Measurements from ENCODE around the gene SF3B2.
"Not testable (repeated sequence)": the region's sequence is repeated elsewhere in the genome, so short reads cannot be mapped to it uniquely, and the experiment has no call there.

The SF3B2 gene

DNA sequence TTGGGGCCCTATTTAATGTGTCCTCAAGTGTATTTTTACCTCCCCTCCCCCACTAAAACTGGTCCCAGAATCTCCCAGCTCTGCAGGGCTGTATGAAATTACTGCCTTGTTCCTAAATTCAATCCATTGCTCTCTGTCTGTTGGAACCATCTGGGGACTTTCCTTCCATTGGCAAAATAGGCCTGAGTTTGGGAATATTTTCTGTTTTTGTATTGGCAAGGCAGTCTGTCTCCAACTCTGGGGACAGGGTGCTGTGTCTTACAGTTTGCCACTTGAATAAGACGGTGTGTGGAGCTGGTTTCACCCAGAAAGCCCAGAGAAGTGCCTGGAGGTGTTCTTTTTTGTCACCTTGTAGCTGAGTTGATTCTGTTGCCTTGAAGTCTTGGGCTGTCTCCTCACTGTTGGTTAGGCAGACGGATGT lies 19.2 kb downstream of the SF3B2 start:
- no peak for DNase-seq (ENCODE audit: low read depth in 2 of 3, low spot score in 1 of 3)

DNA sequence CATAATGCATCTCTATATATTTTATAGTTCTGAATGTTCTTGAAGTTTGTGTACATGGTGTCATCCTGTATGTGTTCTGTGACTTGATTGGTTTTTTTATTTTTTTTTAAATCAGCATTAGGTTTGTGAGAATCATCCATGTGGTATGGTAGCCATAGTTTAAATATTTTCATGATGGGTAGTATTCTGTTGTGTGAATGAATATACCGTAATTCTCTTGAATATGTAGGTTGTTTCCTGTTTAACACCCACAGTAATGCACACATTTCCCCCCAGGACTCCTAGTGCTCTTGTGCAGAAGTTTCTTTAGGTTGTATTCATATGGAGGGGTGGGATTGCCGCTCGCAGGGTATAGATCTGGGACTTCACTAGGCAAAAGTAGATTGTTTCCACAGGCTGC lies 19.9 kb downstream of the SF3B2 start:
- no peak for DNase-seq (ENCODE audit: low read depth in 2 of 3, low spot score in 1 of 3)

DNA sequence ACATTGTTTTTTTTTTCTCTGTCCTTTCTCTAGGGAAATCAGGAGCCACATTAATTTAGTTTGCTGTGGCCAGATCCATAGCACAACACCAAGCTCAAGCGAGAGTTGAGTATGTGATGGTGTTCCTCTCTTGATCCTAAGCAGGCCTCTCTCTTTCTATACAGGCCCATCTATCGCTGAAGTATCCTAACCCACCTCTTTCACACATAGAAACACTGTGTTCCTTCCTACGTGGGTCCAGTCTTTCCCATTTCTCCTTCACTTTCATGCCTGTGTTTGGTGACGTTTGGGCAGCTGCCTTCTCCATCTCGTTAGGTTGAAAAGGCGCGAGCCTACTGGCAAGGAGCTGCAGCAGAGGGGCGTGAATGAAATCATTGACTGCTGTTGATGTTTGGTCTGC lies 20.4 kb downstream of the SF3B2 start:
- no peak for DNase-seq (ENCODE audit: low read depth in 2 of 3, low spot score in 1 of 3)

DNA sequence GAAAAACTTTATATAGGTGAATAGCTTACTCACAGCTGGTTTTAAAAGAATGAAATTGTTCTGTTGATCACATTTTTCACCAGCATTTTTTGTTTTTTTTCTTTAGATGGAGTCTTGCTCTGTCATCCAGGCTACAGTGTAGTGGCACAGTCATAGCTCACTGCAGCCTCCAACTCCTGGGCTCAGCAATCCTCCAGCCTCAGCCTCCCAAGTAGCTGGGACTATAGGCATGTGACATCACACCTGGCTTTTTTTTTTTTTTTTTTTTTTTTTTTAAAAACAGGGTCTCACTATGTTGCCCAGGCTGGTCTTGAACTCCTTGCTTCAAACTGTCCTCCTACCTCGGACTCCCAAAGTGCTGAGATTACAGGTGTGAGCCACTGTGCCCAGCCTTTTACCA lies 21.5 kb downstream of the SF3B2 start:
- no peak for DNase-seq (ENCODE audit: low read depth in 2 of 3, low spot score in 1 of 3)

DNA sequence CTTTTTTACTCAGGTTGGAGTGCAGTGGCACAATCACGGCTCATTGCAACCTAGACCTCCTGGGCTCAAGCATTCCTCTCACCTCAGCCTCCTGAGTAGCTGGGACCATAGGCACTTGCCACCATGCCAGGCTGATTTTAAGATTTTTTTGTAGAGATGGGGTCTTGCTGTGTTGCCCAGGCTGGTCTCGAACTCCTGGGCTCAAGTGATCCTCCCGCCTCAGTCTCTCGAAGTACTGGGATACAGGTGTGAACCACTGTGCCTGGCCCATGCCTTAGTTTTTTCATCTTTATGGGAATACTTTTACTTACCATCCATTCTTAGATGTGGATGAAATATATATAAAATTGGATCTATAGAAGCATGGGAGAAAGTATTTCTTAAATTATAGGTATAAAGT lies 23.1 kb downstream of the SF3B2 start:
- no peak for DNase-seq (ENCODE audit: low read depth in 2 of 3, low spot score in 1 of 3)

DNA sequence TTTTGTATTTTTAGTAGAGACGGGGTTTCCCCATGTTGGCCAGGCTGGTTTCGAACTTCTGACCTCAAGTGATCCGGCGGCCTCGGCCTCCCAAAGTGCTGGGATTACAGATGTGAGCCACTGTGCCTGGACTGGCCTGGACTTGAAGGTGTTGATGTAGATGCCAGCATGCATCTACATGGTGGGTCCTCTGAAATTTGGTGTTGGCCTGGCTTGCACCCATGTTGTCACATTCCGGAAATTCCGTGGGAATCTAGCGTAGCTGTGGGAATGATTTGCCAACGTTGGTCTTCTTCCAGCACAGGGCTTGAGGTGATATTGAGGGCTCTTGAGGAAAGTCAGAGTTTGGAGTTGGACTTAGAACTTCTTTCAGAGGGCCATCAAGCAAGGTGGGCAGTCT lies 24.4 kb downstream of the SF3B2 start:
- DNase-seq (ENCODE audit: low read depth in 2 of 3, low spot score in 1 of 3) = no peak

DNA sequence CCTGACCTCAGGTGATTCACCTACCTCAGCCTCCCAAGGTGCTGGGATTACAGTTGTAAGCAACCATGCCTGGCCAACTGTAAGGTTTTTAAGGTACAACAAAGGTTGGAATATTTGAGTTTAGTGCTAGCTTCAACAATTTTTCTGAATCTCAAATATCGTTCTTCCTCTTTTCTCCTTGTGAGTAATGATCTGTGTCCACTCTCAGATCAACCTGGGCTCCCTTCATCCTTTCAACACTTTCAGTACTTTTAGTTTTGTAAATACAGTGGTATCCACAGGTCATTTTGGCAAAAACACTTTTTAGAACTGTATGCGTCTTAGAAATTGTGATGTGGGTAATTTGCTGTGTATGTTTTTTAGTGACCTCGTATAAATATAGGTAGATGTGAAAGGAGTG lies 25.8 kb downstream of the SF3B2 start:
- no peak for DNase-seq (ENCODE audit: low read depth in 2 of 3, low spot score in 1 of 3)

DNA sequence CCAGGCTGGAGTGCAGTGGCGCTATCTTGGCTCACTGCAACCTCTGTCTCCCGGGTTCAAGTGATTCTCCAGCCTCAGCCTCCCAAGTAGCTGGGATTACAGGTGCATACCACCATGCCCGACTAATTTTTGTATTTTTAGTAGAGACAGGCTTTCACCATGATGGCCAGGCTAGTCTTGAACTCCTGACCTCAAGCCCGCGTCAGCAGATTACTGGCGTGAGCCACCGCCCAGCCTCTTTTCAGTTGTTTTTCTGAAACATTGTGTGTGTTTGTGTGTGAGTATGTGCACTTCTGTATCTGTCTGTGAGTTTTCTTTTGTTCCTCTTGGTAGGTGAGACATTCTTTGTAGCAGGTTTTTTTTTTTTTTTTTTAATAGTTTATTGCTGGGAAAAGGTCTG lies 26.8 kb downstream of the SF3B2 start:
- not testable (repeated sequence) for DNase-seq (ENCODE audit: low read depth in 2 of 3, low spot score in 1 of 3)

DNA sequence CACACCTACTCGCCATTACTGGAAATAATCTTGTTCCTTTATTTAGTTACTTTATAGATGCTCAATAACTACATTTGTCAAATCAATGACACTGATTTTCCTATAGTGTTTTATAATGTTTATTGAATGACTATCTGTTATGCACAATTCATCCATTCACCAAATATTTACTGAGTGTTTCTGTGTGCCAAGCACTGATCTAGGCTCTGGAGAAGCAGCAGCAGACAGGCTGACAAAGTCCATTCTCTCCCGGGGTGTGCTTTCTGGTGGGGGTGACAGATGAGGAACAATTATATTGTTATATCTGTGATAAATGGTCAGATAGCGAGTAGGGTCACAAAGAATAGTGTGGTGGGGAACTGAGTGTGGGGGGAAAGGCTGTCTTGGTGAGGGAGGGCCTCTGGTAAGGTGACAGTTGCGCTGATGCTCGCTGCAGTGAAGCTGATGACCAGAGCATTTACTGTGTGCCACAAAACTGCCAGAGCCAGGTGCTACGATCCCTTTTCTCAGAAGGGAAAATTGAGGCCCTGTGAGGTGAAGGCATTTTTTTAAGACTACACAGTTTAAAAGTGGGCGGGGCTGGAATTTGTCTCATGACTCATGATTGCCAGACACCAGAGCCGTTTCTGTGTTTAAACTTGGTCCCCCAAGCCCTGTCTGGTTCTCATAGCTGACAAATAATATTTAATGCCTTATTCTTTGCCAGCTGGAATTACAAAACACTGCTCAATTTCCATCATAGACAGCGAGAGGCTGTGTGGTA lies 28.1 kb downstream of the SF3B2 start:
- peak in 2 of 3 donors; percentile 16 to 55 for DNase-seq (ENCODE audit: low read depth in 2 of 3, low spot score in 1 of 3)

DNA sequence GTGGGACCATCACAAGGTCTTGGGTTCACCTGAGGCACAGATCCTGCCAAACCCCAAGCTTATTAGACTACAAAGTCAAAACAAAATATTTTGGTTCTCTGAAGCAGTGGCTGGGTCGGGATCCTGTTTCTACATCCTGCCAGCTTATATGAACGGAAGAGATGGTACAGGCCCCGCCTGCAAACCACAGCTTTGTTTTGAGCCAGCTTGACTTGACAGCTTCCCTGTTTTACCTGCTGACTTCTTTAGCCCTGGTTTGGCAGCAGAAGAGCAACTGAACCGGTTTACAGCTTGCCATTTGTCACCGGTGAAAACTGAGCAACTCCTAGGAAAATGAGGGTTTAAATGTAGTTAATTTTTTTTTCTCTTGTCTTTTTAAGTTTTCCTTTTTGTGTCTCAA lies 29.3 kb downstream of the SF3B2 start:
- DNase-seq (ENCODE audit: low read depth in 2 of 3, low spot score in 1 of 3) = peak; percentile 36 to 55 (median 54)

DNA sequence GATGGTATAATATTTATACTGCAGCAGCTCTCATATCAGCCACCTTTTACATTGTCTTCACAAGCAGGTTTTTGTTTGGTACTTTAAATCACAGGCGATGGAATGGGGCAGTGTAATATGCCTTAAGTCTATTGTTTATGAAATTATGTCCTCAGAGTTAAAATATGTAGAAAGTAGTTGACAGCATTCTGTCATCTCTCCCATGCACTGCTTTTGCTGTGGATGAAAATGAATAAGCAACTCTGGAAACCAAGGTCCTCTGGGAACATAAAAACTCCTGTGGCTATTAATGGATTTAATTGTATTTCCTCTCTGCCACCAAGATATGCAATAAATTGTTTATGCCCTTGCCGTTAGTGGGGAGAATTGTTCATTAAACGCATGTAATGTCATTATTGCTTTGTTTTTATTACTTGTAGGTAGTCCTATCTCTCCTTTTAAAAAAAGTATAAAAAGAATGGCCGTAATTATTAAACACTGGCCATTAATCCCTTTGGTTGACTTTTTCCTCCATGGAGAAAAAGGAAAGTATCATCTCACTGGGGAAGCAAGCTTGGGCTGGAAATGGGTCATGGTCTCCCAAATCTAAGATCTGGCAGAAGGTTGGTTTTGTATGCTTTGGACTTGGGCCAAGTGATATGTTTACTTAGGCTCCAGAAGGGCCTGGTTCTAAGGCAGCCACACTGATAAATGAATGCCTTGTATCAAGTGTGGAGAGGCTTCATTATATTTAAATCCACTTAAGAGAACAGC lies 31.0 kb downstream of the SF3B2 start:
- DNase-seq (ENCODE audit: low read depth in 2 of 3, low spot score in 1 of 3) = no peak

DNA sequence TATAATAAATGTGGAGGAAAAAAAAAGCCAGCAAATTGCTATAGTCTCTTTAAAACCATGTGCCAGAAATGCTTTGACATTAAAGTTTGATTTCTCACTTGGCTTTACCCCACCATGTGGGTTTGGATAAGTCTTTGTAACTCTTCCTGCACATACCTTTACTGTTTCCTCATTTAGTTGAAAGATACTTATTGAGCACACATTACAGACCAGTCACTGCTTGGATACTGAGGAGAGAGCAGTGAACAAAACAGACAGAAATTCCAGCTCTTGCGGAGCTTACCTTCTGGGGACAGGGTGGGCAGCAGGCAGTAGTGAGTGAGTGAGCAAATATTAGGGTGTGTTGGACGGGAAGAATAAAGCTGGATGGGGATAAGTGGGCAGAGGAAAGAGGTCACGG lies 31.6 kb downstream of the SF3B2 start:
- no peak for DNase-seq (ENCODE audit: low read depth in 2 of 3, low spot score in 1 of 3)

DNA sequence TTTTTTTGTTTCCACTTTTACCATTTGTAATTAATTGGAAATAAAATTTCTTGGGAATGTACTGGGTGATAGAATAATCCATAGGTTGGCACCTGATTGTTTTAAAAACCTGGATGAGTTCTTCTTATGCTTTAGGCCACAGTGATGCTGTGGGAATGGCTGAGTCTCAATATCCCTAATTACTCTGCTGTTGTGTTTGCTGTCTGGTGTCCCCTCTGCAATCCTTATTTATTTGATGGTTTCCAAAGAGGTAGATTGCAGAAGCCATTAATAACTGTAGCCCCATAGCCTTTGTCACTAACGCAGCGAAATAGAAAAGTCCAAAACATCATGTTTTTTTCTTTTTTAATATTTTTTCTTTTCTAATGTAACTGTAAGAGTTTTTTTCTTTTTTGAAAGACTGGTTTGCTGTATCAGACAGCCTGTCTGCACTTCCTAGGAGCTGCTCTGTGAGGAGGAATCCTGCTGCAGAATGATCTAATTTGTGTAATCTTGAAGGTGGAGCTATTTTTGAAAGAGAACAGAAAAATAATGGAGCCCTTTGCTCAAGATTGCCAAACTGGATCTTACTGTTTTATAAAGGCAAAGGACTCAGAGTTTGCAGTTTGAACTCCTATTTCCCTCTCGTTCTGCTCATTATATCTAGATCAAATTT lies 32.8 kb downstream of the SF3B2 start:
- no peak for DNase-seq (ENCODE audit: low read depth in 2 of 3, low spot score in 1 of 3)

DNA sequence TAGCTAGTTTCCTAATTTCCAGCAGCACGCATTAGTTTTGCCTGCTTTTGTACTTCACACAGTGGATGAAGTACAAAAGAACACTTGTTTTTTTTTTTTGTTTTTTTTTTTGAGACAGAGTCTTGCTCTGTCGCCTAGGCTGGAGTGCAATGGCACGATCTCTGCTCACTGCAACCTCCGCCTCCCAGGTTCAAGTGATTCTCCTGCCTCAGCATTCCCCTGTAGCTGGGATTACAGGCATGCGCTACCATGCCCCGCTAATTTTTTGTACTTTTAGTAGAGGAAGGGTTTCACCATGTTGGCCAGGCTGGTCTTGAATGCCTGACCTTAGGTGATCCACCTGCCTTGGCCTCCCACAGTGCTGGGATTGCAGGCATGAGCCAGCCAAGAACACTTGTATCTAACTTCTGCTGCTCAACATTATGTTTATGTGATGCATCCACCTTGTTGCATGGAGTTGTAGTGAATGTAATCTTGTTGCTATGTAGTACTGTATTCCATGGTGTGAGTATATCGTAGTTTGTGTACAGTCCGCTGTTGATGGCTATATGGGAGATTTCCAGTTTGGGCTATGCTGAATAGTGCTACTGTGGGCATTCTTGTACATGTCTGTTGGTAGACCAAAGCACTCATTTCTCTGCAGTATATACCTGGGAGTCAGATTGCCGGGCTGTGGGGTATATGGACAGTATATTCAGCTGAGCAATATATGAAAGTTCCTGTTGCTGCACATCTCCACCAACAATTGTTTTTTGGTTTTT lies 35.2 kb downstream of the SF3B2 start:
- no peak for DNase-seq (ENCODE audit: low read depth in 2 of 3, low spot score in 1 of 3)

DNA sequence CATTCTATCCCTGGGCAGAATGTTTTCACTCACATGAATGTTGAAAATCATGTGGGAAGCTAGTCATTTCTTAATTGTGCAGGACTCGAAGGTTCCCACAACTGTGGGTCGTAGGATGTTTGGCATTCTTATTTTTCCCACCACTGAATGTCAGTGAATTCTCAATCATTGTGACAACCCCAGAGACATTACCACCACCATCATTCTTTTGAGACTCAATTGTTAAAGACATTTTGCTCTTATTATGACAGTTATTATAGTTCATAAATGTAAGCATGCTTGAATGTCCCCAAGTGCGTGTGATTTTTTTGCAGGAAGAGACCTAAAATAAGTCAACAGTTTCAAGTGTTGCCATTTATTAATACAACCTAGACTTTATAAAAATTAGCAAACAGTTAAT lies 36.9 kb downstream of the SF3B2 start:
- no peak for DNase-seq (ENCODE audit: low read depth in 2 of 3, low spot score in 1 of 3)

DNA sequence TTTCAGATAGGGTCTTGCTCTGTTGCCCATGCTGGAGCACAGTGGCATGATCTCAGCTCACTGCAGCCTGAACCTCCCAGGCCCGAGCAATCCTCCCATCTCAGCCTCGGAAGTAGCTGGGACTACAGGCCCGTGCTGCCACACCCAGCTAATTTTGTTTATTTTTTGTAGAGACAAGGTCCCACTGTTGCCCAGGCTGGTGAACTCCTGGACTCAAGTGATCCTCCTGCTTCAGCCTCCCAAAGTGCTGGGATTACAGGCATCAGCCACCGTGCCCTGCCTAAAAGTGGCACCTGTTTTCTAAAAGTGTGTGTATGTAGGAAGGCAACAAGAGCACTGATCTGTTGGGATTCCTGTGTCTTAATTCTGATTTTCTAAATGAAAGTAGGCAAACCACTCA lies 38.1 kb downstream of the SF3B2 start:
- DNase-seq (ENCODE audit: low read depth in 2 of 3, low spot score in 1 of 3) = no peak

DNA sequence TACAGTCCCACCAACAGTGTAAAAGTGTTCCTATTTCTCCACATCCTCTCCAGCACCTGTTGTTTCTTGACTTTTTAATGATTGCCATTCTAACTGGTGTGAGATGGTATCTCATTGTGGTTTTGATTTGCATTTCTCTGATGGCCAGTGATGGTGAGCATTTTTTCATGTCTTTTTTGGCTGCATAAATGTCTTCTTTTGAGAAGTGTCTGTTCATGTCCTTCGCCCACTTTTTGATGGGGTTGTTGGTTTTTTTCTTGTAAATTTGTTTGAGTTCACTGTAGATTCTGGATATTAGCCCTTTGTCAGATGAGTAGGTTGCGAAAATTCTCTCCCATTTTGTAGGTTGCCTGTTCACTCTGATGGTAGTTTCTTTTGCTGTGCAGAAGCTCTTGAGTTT lies 40.0 kb downstream of the SF3B2 start:
- not testable (repeated sequence) for DNase-seq (ENCODE audit: low read depth in 2 of 3, low spot score in 1 of 3)

DNA sequence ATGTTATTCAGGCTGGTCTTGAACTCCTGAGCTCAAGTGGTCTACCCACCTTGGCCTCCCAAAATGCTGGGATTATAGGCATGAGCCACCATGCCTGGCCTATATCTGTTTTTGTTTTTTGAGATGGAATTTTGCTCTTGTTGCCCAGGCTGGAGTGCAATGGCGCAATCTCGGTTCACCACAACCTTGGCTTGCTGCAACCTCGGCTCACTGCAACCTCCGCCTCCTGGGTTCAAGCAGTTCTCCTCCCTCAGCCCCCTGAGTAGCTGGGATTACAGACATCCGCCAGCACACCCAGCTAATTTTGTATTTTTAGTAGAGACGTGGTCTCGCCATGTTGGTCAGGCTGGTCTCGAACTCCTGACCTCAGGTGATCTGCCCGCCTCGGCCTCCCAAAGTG lies 47.6 kb downstream of the SF3B2 start:
- DNase-seq (ENCODE audit: low read depth in 2 of 3, low spot score in 1 of 3) = not testable (repeated sequence)

DNA sequence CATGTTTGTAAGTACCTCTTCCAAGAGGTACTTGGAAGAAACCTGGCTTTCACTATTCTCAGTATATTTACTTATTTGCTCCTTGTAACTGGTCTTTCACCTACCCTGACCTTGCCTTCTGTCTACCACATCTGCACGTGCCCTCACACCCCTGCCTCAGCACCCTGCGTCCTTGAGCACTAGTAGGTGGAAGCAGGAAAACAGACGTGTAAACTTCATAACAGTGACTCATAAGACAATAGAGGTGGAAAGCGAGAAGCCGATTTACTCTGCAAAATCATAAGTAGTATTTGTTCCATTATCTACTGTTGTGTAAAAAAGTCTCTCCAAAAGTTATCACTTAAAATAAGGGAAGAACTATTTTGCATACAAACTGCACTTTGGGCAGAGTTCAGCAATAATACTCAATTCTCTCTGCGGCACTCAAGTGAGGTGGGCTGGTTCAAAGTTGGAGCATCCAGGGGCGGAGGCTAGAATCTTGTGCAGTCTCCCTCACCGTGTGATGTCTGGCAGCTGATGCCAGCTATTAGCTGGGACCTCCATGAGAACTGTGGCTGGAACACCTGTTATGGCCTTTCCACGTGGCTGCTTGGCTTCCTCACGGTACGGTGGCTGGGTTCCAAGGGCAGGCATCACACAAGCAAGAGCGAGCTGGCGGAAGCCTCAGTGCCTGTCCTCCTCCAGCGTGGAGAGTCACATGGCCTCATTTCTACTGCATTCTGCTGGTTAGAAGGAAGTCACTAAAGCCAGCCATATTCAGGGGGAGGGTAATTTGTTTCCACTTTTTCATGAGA lies 48.3 kb downstream of the SF3B2 start:
- DNase-seq (ENCODE audit: low read depth in 2 of 3, low spot score in 1 of 3) = peak; percentile 35 to 42 (median 38)

DNA sequence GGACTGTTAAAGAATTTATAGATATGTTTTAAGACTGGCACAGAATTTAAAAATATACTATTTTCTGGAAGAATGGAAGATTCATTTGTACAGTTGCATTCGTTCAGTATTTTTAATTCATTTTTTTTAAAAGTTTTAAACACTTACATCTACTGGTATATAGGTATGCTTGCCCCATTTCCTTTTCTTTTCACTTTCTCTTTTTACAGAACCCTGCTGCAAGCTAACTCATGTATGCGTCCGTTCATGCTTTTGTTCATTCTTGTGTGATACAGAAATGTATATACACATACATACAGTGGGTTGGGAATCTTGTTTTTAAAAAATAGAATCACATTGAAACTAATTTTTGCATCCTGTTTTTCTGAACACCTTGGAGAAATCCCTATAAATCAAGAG lies 48.9 kb downstream of the SF3B2 start:
- no peak for DNase-seq (ENCODE audit: low read depth in 2 of 3, low spot score in 1 of 3)
